HepG2 (cell line): Measurements from ENCODE around the gene USP24. TPM values are rescaled to one million over a fixed set of nuclear protein-coding genes. Genes with fewer than 3 reads are reported as not detected.
A peak's percentile ranks its signal among the peaks of the same experiment; 100 is the strongest.

Experiments
- CBX1 ChIP-seq: IDR thresholded peaks from one replicate; pipeline ENCODE4 v1.6.1; 2016; ENCODE audit warnings: antibody characterized with exemption, low read depth
- CENPBD1 ChIP-seq: sonication (generic); formaldehyde crosslinking; IDR thresholded peaks from 2 replicates; pipeline ENCODE4 v1.8.0; 2022; ENCODE audit warnings: missing genetic modification reagents, low read depth, mild to moderate bottlenecking, borderline replicate concordance
- CREB1 ChIP-seq, 2 experiments: fragments of 450-650 bp in 1 of 2; IDR thresholded peaks; 2 replicates each; pipeline ENCODE4 v1.6.1; 2016 to 2017; ENCODE audit warnings: control low read depth in 1 of 2, mild to moderate bottlenecking in 1 of 2, missing compliant biosample characterization in 1 of 2, missing genetic modification characterization in 1 of 2
- DRAP1 ChIP-seq: IDR thresholded peaks from 2 replicates; pipeline ENCODE4 v1.6.1; 2016; ENCODE audit warnings: missing genetic modification reagents, missing compliant biosample characterization
- IRF9 ChIP-seq: sonication (generic); formaldehyde crosslinking; IDR thresholded peaks from 2 replicates; pipeline ENCODE4 v1.8.0; 2022; ENCODE audit warnings: missing genetic modification reagents, mild to moderate bottlenecking, borderline replicate concordance
- KLF9 ChIP-seq: IDR thresholded peaks from 2 replicates; pipeline ENCODE4 v1.6.1; 2016; ENCODE audit warnings: low read depth
- KMT2B ChIP-seq: IDR thresholded peaks from 2 replicates; pipeline ENCODE4 v1.6.1; 2016; ENCODE audit warnings: missing genetic modification reagents, missing compliant biosample characterization
- MLX ChIP-seq: IDR thresholded peaks from 2 replicates; pipeline ENCODE4 v1.6.1; 2016
- MXD1 ChIP-seq: sonication (generic); formaldehyde crosslinking; IDR thresholded peaks from 2 replicates; pipeline ENCODE4 v1.4.0; 2020; ENCODE audit warnings: mild to moderate bottlenecking, missing genetic modification reagents
- NFYC ChIP-seq: IDR thresholded peaks from 2 replicates; pipeline ENCODE4 v1.6.1; 2016; ENCODE audit warnings: missing genetic modification reagents, missing compliant biosample characterization
- RBAK ChIP-seq: sonication (generic); formaldehyde crosslinking; IDR thresholded peaks from 2 replicates; pipeline ENCODE4 v1.5.1; 2020; ENCODE audit warnings: mild to moderate bottlenecking, missing genetic modification reagents
- TEAD3 ChIP-seq: optimal IDR thresholded peaks from 2 replicates; pipeline ENCODE3; 2016; ENCODE audit warnings: borderline replicate concordance
- ZBTB20 ChIP-seq: sonication (generic); formaldehyde crosslinking; IDR thresholded peaks from 2 replicates; pipeline ENCODE4 v1.8.1; 2023; ENCODE audit warnings: missing genetic modification reagents, low read depth, mild to moderate bottlenecking, borderline replicate concordance
- ZNF318 ChIP-seq: sonication (generic); formaldehyde crosslinking; IDR thresholded peaks from 2 replicates; pipeline ENCODE4 v1.4.0; 2020; ENCODE audit warnings: mild to moderate bottlenecking, missing genetic modification reagents
- ZNF546 ChIP-seq: sonication (generic); formaldehyde crosslinking; conservative IDR thresholded peaks from 2 replicates; pipeline ENCODE4 v1.8.1; 2023; ENCODE audit warnings: mild to moderate bottlenecking, missing genetic modification reagents
- ZNF660 ChIP-seq: sonication (generic); formaldehyde crosslinking; IDR thresholded peaks from 2 replicates; pipeline ENCODE4 v1.5.1; 2020; ENCODE audit warnings: mild to moderate bottlenecking, low read depth, missing genetic modification reagents, borderline replicate concordance
- polyA plus RNA-seq, 8 experiments: library from polyadenylated mRNA; depleted of rRNA in 3 of 8; stranded (reverse) in 7 of 8; unstranded in 1 of 8; fragments of >200 nt; fragmentation: Illumina TruSeq in 4 of 8; extraction: Trizol in 4 of 8; gene quantifications; 2 replicates each; pipeline versions ENCODE4 v1.2.1 to v1.2.3, GENCODE V29; 2011 to 2016; ENCODE audit warnings: low read depth in 4 of 8, missing spikeins in 1 of 8, mixed read lengths in 1 of 8; ENCODE audit not compliant: insufficient read depth in 1 of 8
- total RNA-seq, 5 experiments: library from RNA; depleted of rRNA; stranded (reverse); fragments of >200 nt; fragmentation: Illumina TruSeq; extraction: Trizol; gene quantifications; 2 replicates each; pipeline ENCODE4 v1.2.3, GENCODE V29; 2016; ENCODE audit warnings: low read depth in 1 of 5

The USP24 gene
- total and polyA plus RNA-seq, 2 of the 13 experiments (the other 11 are each of a cell fraction or from before 2014, with no cell fraction given): 18.8 to 47.6 TPM

- TF ChIP-seq MLX (CRISPR knock-in tag) (0 out of 2 replicates have a peak, but pooled peaks have one; percentile 42), CBX1 (no peak), CREB1 (IDR thresholded peaks at IDR 0.05) (no peak), CREB1 (CRISPR knock-in tag; IDR thresholded peaks at IDR 0.05) (peak; percentile 44; the same call in 1 of the 2 replicates), ZBTB20 (CRISPR knock-in tag) (no peak), TEAD3 (CRISPR knock-in tag) (peak; percentile 29), CENPBD1 (CRISPR knock-in tag) (no peak), NFYC (CRISPR knock-in tag) (no peak), RBAK (no peak), IRF9 (CRISPR knock-in tag) (no peak), ZNF660 (CRISPR knock-in tag) (no peak), ZNF546 (CRISPR knock-in tag) (no peak), MXD1 (CRISPR knock-in tag) (no peak), ZNF318 (no peak), KLF9 (CRISPR knock-in tag) (no peak), DRAP1 (CRISPR knock-in tag) (no peak), KMT2B (CRISPR knock-in tag) (no peak)
These were observed 4.0 kb downstream of the USP24 start (continued) for GRCh38 chr1:55210990-55211801.
